GM21619 (cell line): Measurements from ENCODE around the gene RRAS2.

Experiments used
- ATAC-seq: cut with Tn5 transposase; IDR thresholded peaks from one replicate; pipeline ENCODE4 v1.9.1; 2021; ENCODE audit not compliant: unreplicated experiment

The RRAS2 gene

DNA sequence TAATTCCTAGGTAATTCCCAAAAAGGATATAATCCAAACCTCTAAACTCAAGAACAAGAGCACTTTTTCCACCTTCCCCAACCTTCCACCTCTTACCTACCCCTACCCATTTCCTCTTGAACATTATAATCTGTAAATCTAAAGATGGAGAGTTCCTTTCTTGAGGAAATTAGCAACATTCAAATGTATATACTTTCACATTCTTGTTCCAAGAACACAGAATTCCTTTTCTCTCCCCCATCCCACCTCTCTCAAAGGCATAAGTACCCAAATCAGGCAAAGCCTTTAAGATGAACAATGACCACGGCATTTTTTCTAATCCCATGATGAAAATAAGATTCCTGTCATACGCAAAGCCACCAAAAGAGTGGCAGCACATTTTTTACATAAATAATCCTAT lies 18.3 kb downstream of the RRAS2 start:
- no peak for ATAC-seq

DNA sequence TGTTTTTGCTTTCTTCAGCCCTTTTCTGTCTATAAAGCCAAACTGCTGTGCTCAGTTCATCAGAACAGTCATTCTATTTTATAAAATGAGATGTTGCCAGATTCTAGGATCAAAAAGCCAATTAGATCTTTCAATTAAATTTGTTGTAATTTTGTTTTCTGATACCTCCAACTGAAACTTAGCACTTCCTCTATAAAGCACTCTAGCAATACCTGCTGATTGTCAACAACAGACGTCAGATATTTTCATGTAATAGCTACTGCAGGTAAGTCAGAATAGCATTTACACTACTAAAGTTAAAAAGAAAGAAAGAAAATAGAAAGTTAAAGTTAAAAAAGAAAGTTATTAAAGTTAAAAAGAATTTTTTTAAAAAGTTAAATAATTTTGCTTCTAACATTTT lies 19.6 kb downstream of the RRAS2 start:
- ATAC-seq, result no peak

DNA sequence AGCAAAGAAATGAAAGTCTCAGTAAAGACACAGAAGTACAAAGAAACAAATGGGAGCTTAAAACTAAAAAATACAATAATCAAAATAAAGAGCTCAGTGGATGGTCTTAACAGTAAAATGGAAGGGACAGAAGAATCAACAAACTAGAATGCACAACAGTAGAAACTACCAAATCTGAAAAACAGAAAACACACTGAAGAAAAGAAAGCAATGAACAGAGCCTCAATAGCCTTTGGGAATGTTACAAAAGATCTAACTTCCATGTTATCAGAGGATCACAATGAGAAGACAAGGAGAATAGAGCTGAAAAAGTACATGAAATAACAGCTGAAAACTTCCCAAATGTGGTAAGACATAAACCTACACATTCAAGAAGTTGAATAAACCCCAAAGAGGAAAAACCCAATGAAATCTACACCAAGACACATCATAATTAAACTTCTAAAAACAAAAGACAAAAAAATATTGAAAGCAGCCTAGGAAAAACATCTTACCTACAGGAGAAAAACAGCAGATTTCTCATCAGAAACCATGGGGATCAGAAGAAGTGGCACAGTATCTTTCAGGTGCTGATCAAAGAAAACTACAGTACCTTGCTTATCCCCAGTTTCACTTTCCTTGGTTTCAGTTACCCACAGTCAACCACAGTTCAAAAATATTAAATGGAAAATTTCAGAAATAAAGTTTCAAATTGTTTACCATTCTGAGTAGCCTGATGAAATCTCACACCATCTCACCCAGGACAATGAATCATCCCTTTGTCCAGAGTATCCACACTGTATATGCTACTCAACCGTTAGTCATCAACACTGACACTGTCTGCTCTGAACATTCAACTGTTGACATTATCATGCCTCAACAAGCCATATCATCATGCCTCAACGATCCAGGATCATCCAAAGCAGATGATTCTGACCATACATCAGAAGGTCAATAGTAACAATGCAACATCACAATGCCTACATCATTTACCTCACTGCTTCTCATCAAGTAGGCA lies 22.2 kb downstream of the RRAS2 start:
- no peak for ATAC-seq

DNA sequence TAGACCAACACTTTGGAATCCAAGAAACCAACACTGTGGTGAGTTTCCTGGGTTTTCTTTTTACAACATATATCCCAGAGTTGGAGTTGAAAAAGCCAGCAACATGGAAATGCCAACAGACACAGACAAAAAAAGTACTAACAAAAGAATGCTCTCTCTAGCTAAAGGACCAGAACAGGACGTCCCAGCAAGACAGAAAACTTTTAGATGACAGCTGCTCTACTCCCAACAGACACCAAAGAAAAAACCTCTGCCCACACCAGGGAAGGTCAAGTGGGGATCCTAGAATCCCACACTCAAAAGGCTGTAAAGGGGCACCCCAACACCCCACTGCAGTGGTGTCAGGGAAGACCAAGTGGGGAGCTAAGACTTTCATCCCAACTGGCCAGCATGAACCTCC lies 23.3 kb downstream of the RRAS2 start:
- ATAC-seq, result no peak

DNA sequence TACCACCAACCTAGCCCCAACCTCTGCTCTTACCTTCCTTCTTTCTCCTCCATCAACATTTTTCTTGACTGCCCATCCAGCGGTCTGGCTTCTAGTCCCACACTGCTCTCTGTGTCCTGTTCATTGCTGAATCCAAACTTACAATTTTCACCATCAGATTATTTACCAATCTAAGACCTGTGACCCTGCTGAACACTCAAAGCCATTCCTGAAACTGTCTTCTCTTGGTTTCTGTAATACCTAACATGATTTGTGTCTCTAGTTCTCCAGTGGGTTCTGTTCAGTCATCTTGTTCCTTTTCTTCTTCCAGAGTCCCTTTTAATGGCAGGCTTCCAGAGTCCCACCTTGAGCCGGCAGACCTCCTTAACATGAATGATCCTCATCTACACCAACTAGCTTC lies 24.1 kb downstream of the RRAS2 start:
- peak; percentile 54 for ATAC-seq

DNA sequence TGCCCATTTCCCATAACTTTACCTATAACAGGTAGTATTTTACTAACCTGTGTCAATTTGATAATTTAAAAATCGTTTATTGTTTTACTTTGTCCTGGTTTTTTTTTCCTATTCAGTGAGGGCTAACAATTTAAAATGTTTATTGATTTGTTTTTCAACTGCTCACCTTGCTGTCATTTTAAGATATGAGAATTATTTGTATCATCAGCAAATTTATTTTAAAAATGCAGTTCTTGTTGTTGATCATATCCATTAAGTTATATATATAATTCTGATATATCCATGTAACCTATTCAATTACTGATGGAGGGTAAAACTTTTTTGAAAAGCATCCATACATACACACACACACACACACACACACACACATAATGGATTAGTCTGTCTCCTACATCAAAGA lies 24.8 kb downstream of the RRAS2 start:
- ATAC-seq, result no peak

DNA sequence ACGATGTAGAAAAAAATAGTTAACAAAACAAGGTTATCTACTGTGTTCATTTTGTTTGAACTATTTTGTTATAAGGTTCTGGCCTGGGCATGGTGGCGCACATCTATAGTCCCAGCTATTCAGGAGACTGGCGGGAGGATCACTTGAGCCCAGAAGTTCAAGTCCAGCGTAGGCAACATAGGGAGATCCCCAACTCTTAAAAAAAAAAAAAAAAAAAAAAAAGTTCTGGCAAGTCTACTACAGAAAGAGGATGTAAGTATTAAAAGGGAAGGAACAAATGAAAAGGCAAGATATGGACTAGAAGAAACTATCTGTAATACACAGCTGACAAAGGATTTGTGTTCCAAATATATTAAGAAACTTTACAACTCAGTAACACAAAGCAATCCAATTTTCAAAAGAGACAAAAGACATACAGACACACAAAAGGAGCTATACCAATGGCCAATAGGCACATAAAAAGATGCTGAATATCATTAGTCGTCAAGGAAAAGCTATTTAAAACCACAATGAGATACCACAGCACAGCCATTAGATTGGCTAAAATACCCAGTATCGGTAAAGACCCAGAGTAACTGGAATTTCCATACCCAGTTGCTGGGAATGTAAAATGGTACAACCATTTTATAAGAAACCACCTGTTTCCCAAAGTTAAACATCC lies 27.4 kb downstream of the RRAS2 start:
- peak; percentile 39 for ATAC-seq

DNA sequence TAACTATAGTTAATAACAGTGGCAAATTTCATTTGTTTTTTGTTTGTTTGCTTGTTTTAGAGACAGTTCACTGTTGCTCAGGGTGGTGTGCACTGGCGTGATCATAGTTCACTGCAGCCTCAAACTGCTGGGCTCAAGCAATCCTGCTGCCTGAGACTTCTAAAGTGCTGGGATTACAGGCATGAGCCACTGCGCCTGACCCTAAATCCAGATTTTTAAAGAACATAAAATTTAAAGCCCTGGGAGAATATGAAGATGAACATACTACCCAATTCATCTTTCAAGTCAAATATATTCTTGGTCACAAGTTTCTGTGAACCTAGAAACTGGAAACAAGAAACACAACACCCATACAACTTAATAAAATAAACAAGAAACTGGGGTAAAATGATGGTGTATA lies 28.1 kb downstream of the RRAS2 start:
- ATAC-seq, result no peak

DNA sequence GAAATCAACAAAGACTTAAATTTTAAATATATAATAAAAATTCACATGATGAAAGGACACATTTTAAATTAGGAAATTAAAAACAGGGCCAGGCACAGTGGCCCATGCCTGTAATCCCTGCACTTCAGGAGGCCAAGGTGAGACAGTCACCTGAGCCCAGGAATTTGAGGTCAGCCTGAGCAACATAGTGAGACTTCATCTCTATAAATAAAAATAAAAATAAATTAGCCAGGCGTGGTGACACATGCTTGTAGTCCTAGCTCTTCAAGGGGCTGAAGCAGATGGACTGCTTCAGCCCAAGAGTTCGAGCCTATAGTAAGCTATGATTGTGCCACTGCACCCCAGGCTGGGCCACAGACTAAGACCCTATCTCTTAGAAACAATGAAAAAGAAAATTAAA lies 29.3 kb downstream of the RRAS2 start:
- ATAC-seq, result no peak

DNA sequence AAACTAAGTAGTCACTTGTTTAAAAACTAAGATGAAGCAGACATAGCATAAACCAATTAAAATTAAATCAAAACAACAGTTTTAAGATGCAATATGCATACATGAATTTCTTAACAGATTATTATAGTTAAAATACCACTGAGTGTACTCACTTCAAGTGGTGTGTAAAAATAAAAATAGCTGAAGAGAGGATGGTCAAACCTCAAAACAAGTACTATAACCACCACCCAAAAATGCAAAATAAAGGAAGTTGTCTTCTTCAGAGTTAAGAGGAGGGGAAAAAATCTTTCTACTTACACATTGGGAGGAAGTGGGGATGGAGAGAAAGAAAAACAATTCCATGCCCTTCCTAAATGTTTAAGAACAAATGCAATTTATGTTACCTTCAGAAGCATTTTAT lies 31.9 kb downstream of the RRAS2 start:
- ATAC-seq, result no peak

DNA sequence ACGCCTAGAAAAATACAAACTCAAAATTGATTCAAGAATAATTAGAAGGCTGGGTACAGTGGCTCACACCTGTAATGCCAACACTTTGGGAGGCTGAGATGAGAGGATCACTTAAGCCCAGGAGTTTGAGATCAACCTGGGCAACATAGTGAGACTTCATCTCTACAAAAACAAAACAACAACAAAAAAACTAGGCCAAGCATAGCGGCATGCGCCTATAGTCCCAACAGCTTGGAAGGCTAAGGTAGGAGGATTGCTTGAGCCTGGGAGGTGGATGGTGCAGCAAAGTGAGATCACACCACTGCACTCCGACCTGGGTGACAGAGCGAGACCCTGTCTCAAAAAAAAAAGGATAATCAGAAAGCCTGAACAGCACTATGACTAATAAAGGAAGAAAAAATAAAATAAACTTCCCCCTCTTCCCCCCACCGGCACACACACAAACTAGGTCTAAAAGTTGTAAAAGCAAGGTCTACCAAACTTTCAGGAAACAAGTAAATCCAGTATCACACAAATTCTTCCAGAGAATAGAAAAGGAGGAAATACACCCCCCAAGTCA lies 35.8 kb downstream of the RRAS2 start:
- ATAC-seq, result no peak

DNA sequence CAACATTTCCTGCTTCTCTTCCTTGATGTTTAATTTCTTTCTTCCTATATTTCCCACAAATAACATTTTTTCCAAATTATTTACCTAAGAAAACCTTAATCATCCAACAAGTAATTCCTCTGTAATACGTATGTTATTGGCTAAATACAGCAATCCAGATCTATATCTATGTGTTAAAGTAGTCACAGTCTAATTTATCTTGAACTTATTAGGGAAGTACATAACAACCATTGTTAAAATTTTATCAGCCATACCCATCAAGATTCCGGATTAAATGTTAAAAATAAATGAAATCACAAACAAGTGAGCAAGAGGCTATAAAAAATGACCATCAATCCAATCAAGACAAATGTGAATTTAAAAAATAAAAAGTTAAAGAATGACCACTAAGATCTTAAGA lies 36.5 kb downstream of the RRAS2 start:
- ATAC-seq, result no peak

DNA sequence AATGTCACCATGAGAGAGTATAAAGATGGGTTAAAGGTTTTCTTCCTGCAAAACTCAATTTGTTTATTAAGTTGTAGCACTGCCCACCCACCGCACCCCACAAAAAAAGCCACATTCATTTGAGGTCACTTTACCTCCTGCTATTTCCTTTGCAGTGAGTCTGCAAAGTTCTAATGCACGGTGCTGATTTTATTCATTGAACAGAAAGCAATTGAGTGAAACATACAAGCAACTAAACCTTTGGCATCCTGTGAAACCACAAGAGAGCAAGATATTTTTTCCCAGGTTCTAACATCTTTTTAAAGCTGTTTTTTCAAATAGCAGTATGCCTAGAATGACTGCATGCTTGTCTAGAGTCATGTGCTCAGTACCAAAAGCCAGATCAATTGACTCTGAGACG lies 39.0 kb downstream of the RRAS2 start:
- peak; percentile 47 for ATAC-seq

DNA sequence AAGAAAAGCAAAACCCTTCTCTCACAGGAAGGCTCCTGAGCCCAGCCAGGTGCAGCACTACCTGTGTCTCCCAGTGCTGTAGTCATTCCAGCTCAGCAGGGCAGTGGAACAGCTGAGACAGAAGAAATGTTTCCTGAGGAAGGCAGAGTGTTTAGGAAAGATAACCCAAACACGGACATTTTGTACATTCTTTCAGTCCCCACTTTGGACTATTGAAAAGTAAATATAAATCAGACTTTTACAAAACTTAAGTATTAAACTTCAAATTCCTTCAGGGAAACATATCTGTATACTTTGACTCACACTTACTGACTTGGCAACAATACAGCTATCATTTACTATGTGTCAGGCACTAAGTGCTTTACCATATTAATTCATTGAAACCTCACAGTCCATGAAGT lies 40.4 kb downstream of the RRAS2 start:
- ATAC-seq, result no peak

DNA sequence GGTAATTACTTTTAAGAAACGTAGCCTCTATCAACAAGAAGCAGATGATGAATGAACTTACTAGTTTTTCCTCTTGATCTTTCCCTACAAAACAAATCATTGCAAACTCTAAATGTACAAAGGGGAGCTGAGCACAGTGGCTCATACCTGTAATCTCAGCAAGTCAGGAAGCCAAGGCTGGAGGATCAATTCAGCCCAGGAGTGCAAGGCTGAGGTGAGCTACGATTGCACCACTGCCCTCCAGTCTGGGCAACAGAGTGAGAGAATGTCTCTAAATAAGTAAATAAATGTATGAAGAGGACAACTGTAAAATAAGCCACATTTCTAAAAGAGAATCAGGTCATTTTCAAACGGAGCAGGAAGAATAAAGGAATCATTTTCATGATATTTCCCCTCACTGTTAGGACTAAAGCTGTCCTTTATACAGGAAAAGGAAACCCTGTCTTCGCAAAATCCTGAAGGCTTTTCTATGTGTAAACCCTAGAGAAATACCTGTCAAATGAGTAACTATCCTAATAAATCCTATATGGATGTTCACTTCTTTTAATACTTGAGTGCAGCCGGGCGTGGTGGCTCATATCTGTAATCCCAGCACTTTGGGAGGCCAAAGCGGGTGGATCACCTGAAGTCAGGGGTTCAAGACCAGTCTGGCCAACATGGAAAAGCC lies 41.2 kb downstream of the RRAS2 start:
- ATAC-seq, result no peak

DNA sequence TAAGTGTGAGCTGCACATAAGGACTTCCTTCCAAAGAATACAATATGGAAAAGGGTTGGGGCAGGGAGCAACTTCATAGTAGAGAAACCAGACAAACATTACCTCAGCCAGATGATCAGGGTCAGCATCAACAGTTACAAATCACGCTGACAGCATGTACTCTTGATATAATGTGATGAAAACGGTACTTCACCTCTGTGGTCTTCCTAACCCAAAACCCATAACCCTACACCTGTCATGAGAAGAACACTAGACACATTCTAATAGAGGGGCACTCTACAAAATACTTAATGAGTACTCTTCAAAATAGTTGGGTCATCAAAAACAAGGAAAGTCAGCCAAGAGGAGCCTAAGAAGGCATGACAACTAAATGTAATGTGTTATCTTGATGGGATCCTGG lies 43.9 kb downstream of the RRAS2 start:
- peak; percentile 41 for ATAC-seq

DNA sequence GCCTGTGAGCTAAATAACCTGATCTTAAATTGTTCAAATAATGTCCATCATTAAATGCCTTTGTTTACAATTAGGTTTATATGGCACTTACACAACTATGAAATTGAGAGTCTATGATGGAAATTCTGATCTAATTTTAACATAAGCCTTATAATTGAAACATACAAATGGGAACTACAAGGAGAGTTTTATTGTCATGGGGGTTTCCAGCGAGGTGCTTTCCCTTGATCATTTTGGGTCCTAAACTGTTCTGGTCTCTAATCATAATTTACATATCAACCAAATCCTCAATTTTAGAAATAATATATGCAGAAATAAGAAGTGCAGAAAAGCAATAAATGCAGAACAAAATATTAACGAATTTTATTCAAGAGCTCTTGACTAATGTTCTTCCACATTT lies 44.9 kb downstream of the RRAS2 start:
- no peak for ATAC-seq

DNA sequence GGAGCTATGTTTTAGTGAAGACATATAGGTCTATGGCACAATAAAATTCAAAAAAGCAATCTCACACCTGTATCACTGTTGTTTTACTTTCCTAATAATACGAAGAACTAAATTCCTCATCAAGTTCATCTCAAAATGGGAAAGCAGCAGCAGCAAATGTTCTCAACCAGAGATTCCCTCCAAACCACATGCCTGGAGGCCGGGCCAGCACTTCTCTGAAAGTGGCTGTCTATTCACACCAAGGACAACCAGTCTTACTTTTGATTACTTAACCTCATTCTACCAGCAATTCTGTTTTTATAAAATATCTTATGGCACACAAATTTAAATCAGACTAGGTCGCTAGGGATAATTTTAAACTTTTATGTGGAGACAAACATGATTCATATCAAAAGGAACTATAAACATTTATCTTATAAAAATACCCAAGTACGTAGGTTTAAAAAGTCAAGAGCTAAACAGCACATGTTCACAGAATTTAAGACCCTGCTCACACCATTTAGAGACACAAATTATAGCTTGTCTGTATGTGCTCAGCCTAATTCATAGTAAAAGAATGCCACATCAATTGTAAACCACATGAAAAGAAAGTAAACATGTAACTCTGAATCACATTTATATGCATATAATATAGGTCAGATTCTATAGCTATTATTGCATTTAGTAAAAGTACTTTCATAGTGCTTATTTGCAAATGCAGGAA lies 46.1 kb downstream of the RRAS2 start:
- ATAC-seq, result no peak

DNA sequence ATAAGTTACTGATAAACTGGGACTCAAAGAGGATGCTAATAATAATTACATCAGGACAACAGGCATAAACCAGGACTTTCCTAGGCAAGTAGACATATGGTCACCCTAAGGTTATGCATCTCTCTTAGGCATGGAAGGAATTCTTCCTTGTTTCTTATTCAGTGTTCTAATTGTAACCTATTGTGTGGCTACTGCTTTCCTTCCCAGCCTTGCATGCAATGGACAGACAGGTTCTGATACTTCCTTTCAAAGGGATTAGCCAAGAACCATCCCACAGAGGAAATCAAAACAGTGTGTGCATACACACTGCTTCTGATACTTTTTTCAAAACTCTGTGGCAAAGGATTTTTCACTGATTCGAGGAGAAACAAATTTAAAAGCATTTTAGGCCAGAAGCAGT lies 48.3 kb downstream of the RRAS2 start:
- ATAC-seq, result no peak

DNA sequence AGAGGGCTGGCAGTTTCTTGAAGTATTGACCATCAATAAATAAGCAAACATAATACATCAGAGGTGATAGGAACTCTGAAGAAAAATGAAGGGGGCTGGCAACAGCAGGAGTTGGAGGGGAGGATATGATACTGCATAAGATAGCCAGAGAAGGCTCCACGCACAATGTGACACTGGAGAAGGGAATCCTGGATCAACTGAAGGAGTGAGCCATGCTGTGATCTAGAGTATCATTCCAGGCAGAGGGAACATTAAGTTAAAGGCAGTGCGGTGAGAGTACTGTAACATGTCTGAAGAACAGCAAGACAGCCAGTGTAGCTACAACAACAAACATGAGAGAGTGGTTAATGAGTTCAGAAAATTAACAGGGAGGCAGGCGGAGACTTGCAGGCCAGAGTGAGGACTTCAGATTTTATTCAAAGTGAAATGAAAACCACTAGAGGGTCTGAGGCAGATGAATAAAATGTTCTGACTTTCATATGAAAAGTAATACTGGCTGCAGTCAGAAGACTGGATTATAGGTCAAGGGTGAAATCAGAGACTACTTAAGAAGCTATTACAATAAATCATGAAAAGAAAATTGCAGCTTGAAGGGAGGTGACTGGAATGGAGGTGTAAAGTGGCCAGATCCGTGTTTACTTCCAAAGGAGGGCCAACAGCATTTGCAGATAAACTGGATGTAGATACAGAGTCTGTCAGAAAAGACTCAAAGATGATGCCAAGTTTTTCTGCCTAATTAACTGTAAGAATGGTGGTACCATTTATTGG lies 49.4 kb downstream of the RRAS2 start:
- no peak for ATAC-seq
